Right lobe of liver (tissue), 6 donors: ENCODE results near the gene PIK3R4. TPM values are rescaled to one million over a fixed set of nuclear protein-coding genes. Genes with fewer than 3 reads are reported as not detected.

Experiments used
- ATAC-seq, 4 donors: fragments of 200-7000 bp; cut with Tn5 transposase; one replicate each; pipeline ENCODE4 v1.9.1; 2020; ENCODE audit warnings: mild to moderate bottlenecking in 4 of 4, moderate library complexity in 4 of 4
- DNase-seq, 3 donors: peaks; one replicate each; pipeline ENCODE4 v3.0.0-alpha.2; 2020
- H3K27ac ChIP-seq, 3 donors: fragments of 200-600 bp; one replicate each; pipeline ENCODE4 v1.8.0; 2022
- H3K27me3 ChIP-seq, 2 donors: fragments of 200-600 bp; one replicate each; pipeline ENCODE4 v1.8.0; 2022
- H3K36me3 ChIP-seq, 4 donors: fragments of 200-600 bp; sonication (generic) in 1 of 4; one replicate each; pipeline versions ENCODE4 v1.5.1 to v1.8.0; 2017 to 2022; ENCODE audit warnings: control low read depth in 1 of 4
- H3K4me1 ChIP-seq, 4 donors: fragments of 200-600 bp; sonication (generic) in 1 of 4; one replicate each; pipeline versions ENCODE4 v1.5.1 to v1.8.0; 2017 to 2022; ENCODE audit warnings: control low read depth in 1 of 4
- H3K4me3 ChIP-seq, 3 donors: fragments of 200-600 bp; one replicate each; pipeline ENCODE4 v1.8.0; 2022
- H3K9me3 ChIP-seq, 4 donors: fragments of 200-600 bp; sonication (generic) in 1 of 4; one replicate each; pipeline versions ENCODE4 v1.5.1 to v1.8.0; 2017 to 2022; ENCODE audit warnings: control low read depth in 1 of 4
- CTCF ChIP-seq, 4 donors: fragments of 200-600 bp in 3 of 4; fragments of 450-650 bp in 1 of 4; IDR thresholded peaks; one replicate each; pipeline versions ENCODE4 v1.5.1 to v1.8.0; 2016 to 2022; ENCODE audit warnings: antibody characterized with exemption in 4 of 4, mild to moderate bottlenecking in 2 of 4
- POLR2A ChIP-seq: fragments of 450-650 bp; IDR thresholded peaks from one replicate; pipeline ENCODE4 v1.6.1; 2017; ENCODE audit warnings: antibody characterized with exemption, mild to moderate bottlenecking
- WGBS: methylation state at CpG from one replicate; pipeline ENCODE4 v1.1.6; 2018; ENCODE audit warnings: low coverage, low lambda C conversion rate; ENCODE audit not compliant: insufficient coverage; ENCODE audit errors: missing lambda C conversion rate; 5-methylcytosine and 5-hydroxymethylcytosine counted together
- intact Hi-C, 2 donors: fragments of 100-400 bp; cut with DNase I; formaldehyde crosslinking; loops; one replicate each; pipeline versions ENCODE4 v1.11.2 to v1.14.1; 2022
- total RNA-seq, 6 experiments: library from RNA; depleted of rRNA in 2 of 6; stranded (reverse); fragments of >200 nt in 2 of 6; fragmentation: NEBNext Ultra II Directional in 3 of 6; extraction: Animal tissue kit (Norgen Biotek cat#: 25700) in 3 of 6; gene quantifications; one replicate each; pipeline versions ENCODE4 v1.1.0 to v1.2.4, GENCODE V29; 2016 to 2023
- donor health status: DM: no; HTN: yes; CAD: no.
- donor health status: DM: no; HTN: no; CAD: no.
- donor health status: DM: no; HTN: no; CAD: no.
- donor health status: DM: no; HTN: yes; CAD: no.
- donor health status: DM: no; HTN: yes; CAD: no.

Gene PIK3R4
- total RNA-seq, 6 experiments from 2014 or later = 15.3 to 35.3 (median 24.1) TPM

- Histone ChIP-seq H3K27me3 (no peaks in the 10 kb centered on the region), H3K4me1 (no peaks in the 10 kb centered on the region), H3K27ac (no peak overlapping the region), H3K36me3 (no peaks in the 10 kb centered on the region), H3K4me3 (no peak overlapping the region), H3K9me3 (no peaks in the 10 kb centered on the region)
- intact Hi-C loops = loop anchor here in 1 of 2 donors (10.0 kb wide), 1 partner anchor 139 kb away; the partner anchor contains the start of gene ATP2C1
- no peak for DNase-seq
- ATAC-seq = no peak
- 80% methylated on average over 1 of the region's 5 CpGs for WGBS
- TF ChIP-seq CTCF (IDR thresholded peaks at IDR 0.05) (no peak), POLR2A (no peak)
Observed at GRCh38 chr3:130755666-130756065, 9.0 kb upstream of the PIK3R4 start.

- Histone ChIP-seq H3K4me3 (no peak overlapping the region), H3K4me1 (peaks cover 0 to 22% (median 0%) of the 10 kb centered on the region in 4 donors), H3K27ac (peak overlapping the region in 1 of 3 donors; percentile 89), H3K27me3 (no peaks in the 10 kb centered on the region), H3K9me3 (no peaks in the 10 kb centered on the region), H3K36me3 (peaks cover 0 to 8% (median 0%) of the 10 kb centered on the region in 4 donors)
- no peak for DNase-seq
- no peak for ATAC-seq
- intact Hi-C loops = no loop called here
- WGBS = 56% methylated on average over 1 of the region's 1 CpG
- no peak for TF ChIP-seq CTCF (IDR thresholded peaks at IDR 0.05)
- TF ChIP-seq POLR2A = no peak
Observed at GRCh38 chr3:130748981-130749380, 2.4 kb upstream of the PIK3R4 start.

- Histone ChIP-seq H3K9me3 (no peaks in the 10 kb centered on the region), H3K4me3 (peak overlapping the region; percentile 65 to 92 (median 84)), H3K36me3 (peaks cover 0 to 8% (median 0%) of the 10 kb centered on the region in 4 donors), H3K27me3 (no peaks in the 10 kb centered on the region), H3K27ac (peak overlapping the region; percentile 81 to 94 (median 89)), H3K4me1 (peaks cover 0 to 27% (median 0%) of the 10 kb centered on the region in 4 donors)
- ATAC-seq (no peak), DNase-seq (no peak)
- WGBS = 37% methylated on average over 3 of the region's 3 CpGs
- TF ChIP-seq CTCF (IDR thresholded peaks at IDR 0.05) (no peak), POLR2A (no peak)
- intact Hi-C loops = no loop called here
Observed at GRCh38 chr3:130748467-130748861, 1.8 kb upstream of the PIK3R4 start.

- intact Hi-C loops = no loop called here
- DNase-seq = no peak
- 86% methylated on average over 2 of the region's 2 CpGs for WGBS
- Histone ChIP-seq H3K9me3 (no peaks in the 10 kb centered on the region), H3K4me1 (peaks cover 0 to 38% (median 4%) of the 10 kb centered on the region in 4 donors), H3K36me3 (peaks cover 0 to 8% (median 0%) of the 10 kb centered on the region in 4 donors), H3K27me3 (no peaks in the 10 kb centered on the region), H3K4me3 (no peak overlapping the region), H3K27ac (no peak overlapping the region)
- ATAC-seq = no peak
- TF ChIP-seq POLR2A (no peak), CTCF (IDR thresholded peaks at IDR 0.05) (no peak)
Observed at GRCh38 chr3:130743354-130743753, 3.3 kb downstream of the PIK3R4 start.
